Motor neuron (in vitro differentiated cells): ENCODE data around the gene VPS52. TPM values are rescaled to one million over a fixed set of nuclear protein-coding genes. Genes with fewer than 3 reads are reported as not detected.
A peak's percentile ranks its signal among the peaks of the same experiment; 100 is the strongest.

Source experiments
- ATAC-seq, 8 experiments: fragments of 200-7000 bp; cut with Tn5 transposase; replicated peaks in 6 of 8; 2 replicates each; pipeline ENCODE4 v1.8.0; 2021; ENCODE audit warnings: mild to moderate bottlenecking in 8 of 8, moderate library complexity in 8 of 8
- H3K27ac ChIP-seq, 2 donors: fragments of 250-450 bp; sonication (Bioruptor Pico); 2 replicates each; pipeline ENCODE4 v1.9.0; 2021; ENCODE audit warnings: antibody characterized with exemption in 2 of 2, mild to moderate bottlenecking in 2 of 2, moderate library complexity in 1 of 2
- H3K4me1 ChIP-seq, 2 donors: fragments of 250-450 bp; sonication (Bioruptor Pico); replicated peaks in 1 of 2; 2 replicates each; pipeline ENCODE4 v1.6.1; 2021; ENCODE audit warnings: antibody characterized with exemption in 2 of 2, mild to moderate bottlenecking in 2 of 2, moderate library complexity in 1 of 2
- H3K4me3 ChIP-seq, 5 donors: fragments of 250-450 bp; sonication (Bioruptor Pico); 2 replicates each; pipeline ENCODE4 v1.9.0; 2021; ENCODE audit warnings: antibody characterized with exemption in 5 of 5, mild to moderate bottlenecking in 5 of 5, moderate library complexity in 4 of 5
- WGBS, 10 experiments: fragments of 450-650 bp; shearing (Covaris generic); methylation state at CpG; one replicate each; pipeline ENCODE4 v1.0.0; 2022; 5-methylcytosine and 5-hydroxymethylcytosine counted together
- in situ Hi-C, 9 experiments: fragments of 400-800 bp; cut with MboI; loops; one replicate each; pipeline ENCODE4 v1.15.0; 2021; ENCODE audit warnings: low sequenced_read_pairs in 9 of 9, low pct_unique_long_range_greater_than_20kb in 2 of 9; ENCODE audit not compliant: unreplicated experiment in 9 of 9
- total RNA-seq, 8 experiments: library from RNA; unstranded; fragments of 300-600 nt; gene quantifications; 2 replicates each; pipeline versions ENCODE4 v1.2.3 to v1.2.4, GENCODE V29; 2022

Gene VPS52
- total RNA-seq = 10 to 100 TPM; 21.8 to 66.1 (median 33.8) TPM

- in situ Hi-C loops = no loop called here
- peaks cover 37 to 45% of the 10 kb centered on the region in 2 donors for H3K4me1 ChIP-seq
- peak; percentile 78 to 96 (median 94) for ATAC-seq
- peak within 1 kb of the TSS; percentile 73 to 86 (median 81) for H3K4me3 ChIP-seq
- H3K27ac ChIP-seq = peak within 1 kb of the TSS; percentile 95 to 98
- 0 to 5% (median 0%) methylated on average over 1 to 21 of the region's 48 CpGs for WGBS, 10 experiments
Measured at GRCh38 chr6:33271468-33272274, at the start of gene VPS52, which contains the start of gene RPS18. Gene VPS52 (minus strand): TSS chr6:33271876. CDS start chr6:33271675, 201 bp downstream. Gene RPS18 (plus strand): TSS chr6:33272075. CDS start chr6:33272120, 45 bp downstream.

GRCh38 chr6:33321227-33321626, 49.6 kb upstream of the VPS52 start:
- WGBS, 10 experiments = 80 to 94% (median 93%) methylated on average over 2 to 7 of the region's 9 CpGs; no CpG with 5 or more reads in 7 of the 10 experiments
- no peak overlapping the region for H3K4me3 ChIP-seq
- peaks cover 13 to 17% of the 10 kb centered on the region in 2 donors for H3K4me1 ChIP-seq
- ATAC-seq = no peak
- in situ Hi-C loops = no loop called here
- no peak overlapping the region for H3K27ac ChIP-seq

- 36 to 100% (median 82%) methylated on average over 1 to 11 of the region's 32 CpGs; no CpG with 5 or more reads in 4 of the 10 experiments for WGBS, 10 experiments
- no peak overlapping the region for H3K27ac ChIP-seq
- no peak overlapping the region for H3K4me3 ChIP-seq
- ATAC-seq = peak in 1 of 8 experiments; percentile 2
- in situ Hi-C loops = no loop called here
- peaks cover 13 to 17% of the 10 kb centered on the region in 2 donors for H3K4me1 ChIP-seq
Measured at GRCh38 chr6:33320315-33321181, 48.9 kb upstream of the VPS52 start.

- 66 to 100% (median 80%) methylated on average over 1 to 3 of the region's 3 CpGs; no CpG with 5 or more reads in 3 of the 10 experiments for WGBS, 10 experiments
- in situ Hi-C loops = no loop called here
- H3K4me1 ChIP-seq = peaks cover 13 to 18% of the 10 kb centered on the region in 2 donors
- H3K27ac ChIP-seq = no peak overlapping the region
- no peak for ATAC-seq
- H3K4me3 ChIP-seq = no peak overlapping the region
Measured at GRCh38 chr6:33319939-33320314, 48.3 kb upstream of the VPS52 start.

- no peak for ATAC-seq
- Histone ChIP-seq H3K4me3 (peak overlapping the region in 4 of 5 donors; percentile 43 to 59 (median 48)), H3K27ac (peak overlapping the region in 1 of 2 donors; percentile 79), H3K4me1 (peaks cover 14 to 20% of the 10 kb centered on the region in 2 donors)
- 30 to 100% (median 46%) methylated on average over 3 to 8 of the region's 8 CpGs for WGBS, 10 experiments
- in situ Hi-C loops = no loop called here
Measured at GRCh38 chr6:33318426-33319073, 46.9 kb upstream of the VPS52 start.

- H3K4me1 ChIP-seq = peaks cover 19 to 22% of the 10 kb centered on the region in 2 donors
- peak; percentile 51 to 89 (median 85) for ATAC-seq
- 0 to 7% (median 1%) methylated on average over 2 to 25 of the region's 44 CpGs; no CpG with 5 or more reads in 1 of the 10 experiments for WGBS, 10 experiments
- in situ Hi-C loops = no loop called here
- H3K4me3 ChIP-seq = peak within 1 kb of the TSS; percentile 27 to 59 (median 45)
- peak within 1 kb of the TSS; percentile 62 to 79 for H3K27ac ChIP-seq
Measured at GRCh38 chr6:33317669-33318425, 46.2 kb upstream of the VPS52 start, which contains the start of gene ZBTB22. Gene ZBTB22 (minus strand): TSS chr6:33317744. CDS start chr6:33316916, 828 bp downstream.

GRCh38 chr6:33317419-33317668, 45.7 kb upstream of the VPS52 start:
- Histone ChIP-seq H3K4me1 (peaks cover 22 to 24% of the 10 kb centered on the region in 2 donors), H3K27ac (peak overlapping the region in 1 of 2 donors; percentile 62), H3K4me3 (peak overlapping the region; percentile 27 to 59 (median 45))
- in situ Hi-C loops = no loop called here
- no CpG with 5 or more reads among the region's 27 CpGs for WGBS, 10 experiments
- ATAC-seq = no peak

GRCh38 chr6:33316603-33317418, 45.1 kb upstream of the VPS52 start:
- WGBS, 10 experiments = 61 to 88% (median 78%) methylated on average over 1 to 11 of the region's 19 CpGs; no CpG with 5 or more reads in 2 of the 10 experiments
- in situ Hi-C loops = no loop called here
- ATAC-seq = no peak
- H3K4me1 ChIP-seq = peaks cover 22 to 24% of the 10 kb centered on the region in 2 donors
- H3K27ac ChIP-seq = no peak overlapping the region
- peak overlapping the region; percentile 27 to 59 (median 45) for H3K4me3 ChIP-seq

- WGBS, 10 experiments = 67 to 100% (median 94%) methylated on average over 1 to 12 of the region's 17 CpGs; no CpG with 5 or more reads in 5 of the 10 experiments
- no peak for ATAC-seq
- H3K27ac ChIP-seq = no peak overlapping the region
- peaks cover 19 to 21% of the 10 kb centered on the region in 2 donors for H3K4me1 ChIP-seq
- in situ Hi-C loops = no loop called here
- H3K4me3 ChIP-seq = no peak overlapping the region
Measured at GRCh38 chr6:33315793-33316602, 44.3 kb upstream of the VPS52 start.

GRCh38 chr6:33314943-33315792, 43.5 kb upstream of the VPS52 start:
- Histone ChIP-seq H3K4me3 (peak overlapping the region in 1 of 5 donors; percentile 64), H3K27ac (no peak overlapping the region), H3K4me1 (peaks cover 19 to 21% of the 10 kb centered on the region in 2 donors)
- in situ Hi-C loops = no loop called here
- WGBS, 10 experiments = 0 to 100% (median 60%) methylated on average over 1 to 8 of the region's 47 CpGs; no CpG with 5 or more reads in 5 of the 10 experiments
- ATAC-seq = peak in 2 of 8 experiments; percentile 0 to 14
